GM12801 (cell line): ENCODE measurements around the gene APLP1.

ENCODE experiments used
- TF ChIP-seq, protein P1 (sequence below): IDR thresholded peaks from one replicate; pipeline ENCODE4 v1.5.1; 2011; ENCODE audit warnings: control low read depth; ENCODE audit not compliant: insufficient read length; ENCODE audit errors: extremely low read depth

APLP1 gene

DNA sequence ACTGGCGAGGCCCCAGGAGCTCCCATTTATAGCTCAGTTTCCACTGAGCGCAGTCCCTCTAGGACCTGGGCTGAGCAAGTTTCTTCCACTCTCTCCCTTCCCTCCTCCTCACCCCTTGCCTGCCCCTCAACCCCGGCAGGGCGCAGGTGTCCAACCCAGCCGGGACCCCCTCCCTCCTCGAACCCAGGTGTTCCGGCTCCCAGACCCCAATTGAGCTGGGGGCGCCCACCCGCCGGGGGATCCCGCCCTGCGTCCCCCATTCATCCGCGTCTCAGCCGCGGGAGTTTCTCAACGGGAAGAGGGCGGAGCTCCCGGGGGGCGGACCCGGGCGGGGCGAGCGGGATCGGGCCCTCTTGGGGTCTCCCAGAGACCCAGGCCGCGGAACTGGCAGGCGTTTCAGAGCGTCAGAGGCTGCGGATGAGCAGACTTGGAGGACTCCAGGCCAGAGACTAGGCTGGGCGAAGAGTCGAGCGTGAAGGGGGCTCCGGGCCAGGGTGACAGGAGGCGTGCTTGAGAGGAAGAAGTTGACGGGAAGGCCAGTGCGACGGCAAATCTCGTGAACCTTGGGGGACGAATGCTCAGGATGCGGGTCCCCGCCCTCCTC, 11.7 kb upstream of the APLP1 start, which contains the start of gene KIRREL2:
TSS of gene KIRREL2 (plus strand) at position 366 of the 604 bp plus-strand sequence. CDS start at position 575, 209 bp downstream.
- TF ChIP-seq, protein P1, sequence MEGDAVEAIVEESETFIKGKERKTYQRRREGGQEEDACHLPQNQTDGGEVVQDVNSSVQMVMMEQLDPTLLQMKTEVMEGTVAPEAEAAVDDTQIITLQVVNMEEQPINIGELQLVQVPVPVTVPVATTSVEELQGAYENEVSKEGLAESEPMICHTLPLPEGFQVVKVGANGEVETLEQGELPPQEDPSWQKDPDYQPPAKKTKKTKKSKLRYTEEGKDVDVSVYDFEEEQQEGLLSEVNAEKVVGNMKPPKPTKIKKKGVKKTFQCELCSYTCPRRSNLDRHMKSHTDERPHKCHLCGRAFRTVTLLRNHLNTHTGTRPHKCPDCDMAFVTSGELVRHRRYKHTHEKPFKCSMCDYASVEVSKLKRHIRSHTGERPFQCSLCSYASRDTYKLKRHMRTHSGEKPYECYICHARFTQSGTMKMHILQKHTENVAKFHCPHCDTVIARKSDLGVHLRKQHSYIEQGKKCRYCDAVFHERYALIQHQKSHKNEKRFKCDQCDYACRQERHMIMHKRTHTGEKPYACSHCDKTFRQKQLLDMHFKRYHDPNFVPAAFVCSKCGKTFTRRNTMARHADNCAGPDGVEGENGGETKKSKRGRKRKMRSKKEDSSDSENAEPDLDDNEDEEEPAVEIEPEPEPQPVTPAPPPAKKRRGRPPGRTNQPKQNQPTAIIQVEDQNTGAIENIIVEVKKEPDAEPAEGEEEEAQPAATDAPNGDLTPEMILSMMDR = no peak

DNA sequence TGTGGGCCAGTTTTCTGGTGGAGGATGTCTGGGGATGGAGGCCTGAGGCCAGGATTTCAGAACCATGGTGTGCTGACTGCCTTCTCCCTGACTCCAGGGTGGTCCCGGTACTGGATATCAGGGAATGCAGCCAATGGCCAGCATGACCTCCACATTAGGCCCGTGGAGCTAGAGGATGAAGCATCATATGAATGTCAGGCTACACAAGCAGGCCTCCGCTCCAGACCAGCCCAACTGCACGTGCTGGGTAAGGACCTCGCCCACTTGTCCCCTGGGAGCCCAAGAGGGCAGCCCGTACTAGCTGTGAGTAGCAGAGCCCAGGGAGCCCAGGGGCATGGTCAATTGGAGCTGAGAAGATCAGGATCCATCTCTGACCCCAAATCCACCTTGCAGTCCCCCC, 10.1 kb upstream of the APLP1 start:
- TF ChIP-seq, protein P1 = no peak

DNA sequence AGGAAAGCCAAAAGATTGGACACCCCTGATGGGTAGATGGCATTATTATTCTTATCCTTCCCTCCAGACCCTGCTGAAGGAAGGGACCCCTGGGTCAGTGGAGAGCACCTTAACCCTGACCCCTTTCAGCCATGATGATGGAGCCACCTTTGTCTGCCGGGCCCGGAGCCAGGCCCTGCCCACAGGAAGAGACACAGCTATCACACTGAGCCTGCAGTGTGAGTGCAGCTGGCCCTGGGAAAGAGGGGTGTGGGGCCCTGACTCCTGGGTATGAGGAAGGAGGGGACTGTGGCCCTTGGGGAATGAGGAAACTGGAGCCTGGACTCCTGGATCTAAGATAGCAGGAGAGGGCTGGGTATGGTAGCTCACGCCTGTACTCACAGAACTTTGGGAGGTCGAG, 9.0 kb upstream of the APLP1 start:
- TF ChIP-seq, protein P1 = no peak

DNA sequence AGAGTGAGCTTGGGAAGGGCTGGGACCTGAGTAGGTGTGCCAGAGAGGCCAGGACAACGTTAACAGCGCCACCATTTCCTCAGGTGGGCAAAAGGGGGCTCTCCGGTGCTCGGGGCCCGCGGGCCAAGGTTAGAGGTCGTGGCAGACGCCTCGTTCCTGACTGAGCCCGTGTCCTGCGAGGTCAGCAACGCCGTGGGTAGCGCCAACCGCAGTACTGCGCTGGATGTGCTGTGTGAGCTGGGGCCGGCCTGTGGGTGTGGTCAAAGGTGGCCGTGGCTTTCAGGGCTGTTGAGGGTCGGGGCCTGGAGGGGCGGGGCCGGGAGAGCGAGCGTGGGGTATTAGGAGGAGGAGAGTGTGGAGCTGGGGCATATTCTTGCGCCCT, 7.9 kb upstream of the APLP1 start:
- TF ChIP-seq, protein P1 = no peak

DNA sequence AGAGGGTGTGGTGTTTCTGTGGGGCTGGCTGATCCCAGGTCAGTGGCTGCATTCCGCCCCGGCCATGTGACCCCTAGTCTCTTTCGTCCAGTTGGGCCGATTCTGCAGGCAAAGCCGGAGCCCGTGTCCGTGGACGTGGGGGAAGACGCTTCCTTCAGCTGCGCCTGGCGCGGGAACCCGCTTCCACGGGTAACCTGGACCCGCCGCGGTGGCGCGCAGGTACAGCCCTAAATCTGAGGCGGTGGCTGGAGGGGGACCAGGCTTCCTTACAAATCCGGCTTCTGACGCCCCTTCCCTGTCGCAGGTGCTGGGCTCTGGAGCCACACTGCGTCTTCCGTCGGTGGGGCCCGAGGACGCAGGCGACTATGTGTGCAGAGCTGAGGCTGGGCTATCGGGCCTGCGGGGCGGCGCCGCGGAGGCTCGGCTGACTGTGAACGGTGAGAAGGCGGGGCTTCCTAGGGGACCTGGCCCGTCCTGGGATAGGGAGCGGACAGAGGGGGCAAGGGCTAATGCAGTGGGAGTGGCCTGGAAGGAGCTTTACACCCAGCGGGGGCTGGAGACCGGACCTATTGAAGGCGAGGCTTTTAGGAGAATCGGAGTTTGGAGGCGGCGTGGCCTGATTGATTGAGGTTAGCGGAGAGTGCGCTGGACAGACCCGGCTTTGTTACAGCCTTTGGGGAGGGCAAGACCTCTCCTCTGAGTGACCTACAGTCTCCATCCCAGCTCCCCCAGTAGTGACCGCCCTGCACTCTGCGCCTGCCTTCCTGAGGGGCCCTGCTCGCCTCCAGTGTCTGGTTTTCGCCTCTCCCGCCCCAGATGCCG, 7.3 kb upstream of the APLP1 start:
- TF ChIP-seq, protein P1 = no peak

DNA sequence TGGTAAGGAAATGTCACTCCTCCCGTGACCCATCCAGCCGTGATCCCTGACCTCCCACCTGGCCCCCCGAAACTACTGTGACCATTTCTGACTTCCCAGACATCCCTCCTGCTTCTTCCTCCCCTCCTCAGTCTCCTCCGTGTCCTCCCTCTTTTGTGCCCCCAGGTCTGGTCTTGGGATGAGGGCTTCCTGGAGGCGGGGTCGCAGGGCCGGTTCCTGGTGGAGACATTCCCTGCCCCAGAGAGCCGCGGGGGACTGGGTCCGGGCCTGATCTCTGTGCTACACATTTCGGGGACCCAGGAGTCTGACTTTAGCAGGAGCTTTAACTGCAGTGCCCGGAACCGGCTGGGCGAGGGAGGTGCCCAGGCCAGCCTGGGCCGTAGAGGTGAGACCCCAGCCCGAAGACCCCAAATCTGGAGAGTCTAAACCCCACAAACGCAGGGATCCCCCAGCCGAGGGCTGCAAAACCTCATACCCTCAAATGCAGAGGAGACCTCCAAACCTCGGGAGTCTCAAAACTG, 6.7 kb upstream of the APLP1 start:
- TF ChIP-seq, protein P1 = no peak

DNA sequence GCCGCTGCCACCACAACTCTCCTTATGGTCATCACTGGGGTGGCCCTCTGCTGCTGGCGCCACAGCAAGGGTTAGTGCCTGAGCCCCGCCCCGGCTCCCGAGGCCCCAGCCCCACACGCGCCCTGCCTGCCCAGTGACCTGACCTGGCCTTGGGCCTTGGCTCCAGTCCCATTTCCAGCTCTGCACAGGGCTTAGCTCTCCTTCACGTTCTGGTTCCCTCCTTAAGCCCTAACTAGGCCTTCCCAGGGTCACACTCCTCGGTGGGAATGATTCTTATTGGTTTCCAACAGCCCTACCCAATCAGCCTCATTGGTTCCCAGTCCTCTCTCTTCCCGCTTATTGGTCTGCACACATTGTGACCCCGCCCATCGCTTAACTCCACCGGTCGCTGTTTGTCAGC, 5.8 kb upstream of the APLP1 start:
- TF ChIP-seq, protein P1 = no peak
